ENCODE measurements around the gene ALLC. TPM values are rescaled to one million over a fixed set of nuclear protein-coding genes. Genes with fewer than 3 reads are reported as not detected.

ALLC gene
- polyA plus RNA-seq, 1 of the 3 experiments (the other 2 are of a cell fraction): not detected

DNA sequence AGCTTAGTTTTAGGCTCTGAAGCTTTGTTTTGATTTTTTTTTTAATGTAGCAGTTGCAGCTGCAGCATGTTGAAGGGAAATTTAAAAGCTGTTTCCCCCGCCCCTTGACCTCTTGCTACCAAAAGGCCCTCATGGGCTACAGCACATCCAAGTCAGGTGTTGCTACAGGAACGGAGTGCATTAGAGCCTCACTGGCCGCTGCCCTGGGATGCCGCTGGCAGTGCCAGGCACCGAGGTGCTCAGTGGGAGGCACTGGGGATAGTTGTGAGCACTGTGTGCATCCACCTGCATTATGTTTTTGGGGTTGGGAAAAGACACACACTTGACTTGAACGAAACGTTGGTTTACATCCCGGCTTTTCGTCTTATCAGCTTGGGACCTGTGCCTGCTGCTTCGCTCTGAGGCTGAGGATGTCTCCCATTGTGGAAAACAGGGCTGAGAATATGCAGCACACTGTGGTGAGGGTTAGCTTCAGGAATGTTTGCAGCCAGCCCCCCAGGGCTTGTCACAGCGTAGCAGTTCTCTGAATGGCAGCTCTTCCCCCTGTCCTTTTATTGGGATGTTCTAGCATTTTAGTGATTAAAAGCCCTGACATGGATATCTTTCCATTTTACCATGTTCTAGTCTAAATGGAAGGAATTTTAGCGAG, 69.5 kb downstream of the ALLC start (continued):
- TF ChIP-seq SMC3 (IDR thresholded peaks at IDR 0.05; ENCODE audit: low read depth, low read length) (no peak), RAD21 (IDR thresholded peaks at IDR 0.05; ENCODE audit: low read length) (no peak), TAF1 (IDR thresholded peaks at IDR 0.05; ENCODE audit: borderline replicate concordance, low read depth, low read length) (no peak), PBX3 (IDR thresholded peaks at IDR 0.05) (no peak)

GRCh38 chr2:3728104-3729054, 70.4 kb downstream of the ALLC start:
- ChIA-PET CTCF (interaction anchor here (0.6 to 6.2 kb wide), 50 partner anchors 10 to 1206 kb away, joined by 3 to 218 read pairs (median 5); no protein-coding TSS in a partner anchor), POLR2A (interaction anchor here (1.0 kb wide), 1 partner anchor 52 kb away, joined by 3 read pairs; no protein-coding TSS in a partner anchor)
- no peaks in the 10 kb centered on the region for H3F3A ChIP-seq (replicated peaks; ENCODE audit: insufficient read depth)
- no peaks in the 10 kb centered on the region for H3K79me2 ChIP-seq (ENCODE audit: insufficient read depth)
- H2AFZ ChIP-seq (ENCODE audit: low read depth): no peak overlapping the region
- H4K20me1 ChIP-seq (ENCODE audit: insufficient read depth): no peaks in the 10 kb centered on the region
- H3K4me2 ChIP-seq: no peak overlapping the region
- no peaks in the 10 kb centered on the region for H3K9me2 ChIP-seq
- TF ChIP-seq CTCF (IDR thresholded peaks at IDR 0.05) (peak; percentile 71), TAF1 (IDR thresholded peaks at IDR 0.05; ENCODE audit: borderline replicate concordance, low read depth, low read length) (no peak), SMC3 (IDR thresholded peaks at IDR 0.05; ENCODE audit: low read depth, low read length) (peak; percentile 32; the same call in 1 of the 2 replicates), IRF3 (IDR thresholded peaks at IDR 0.05; ENCODE audit: low read depth, low read length) (no peak), FOXJ3 (CRISPR knock-in tag; IDR thresholded peaks at IDR 0.05) (no peak), RAD21 (IDR thresholded peaks at IDR 0.05; ENCODE audit: low read length) (peak; percentile 83)
- H3K4me1 ChIP-seq (ENCODE audit: control insufficient read depth in 1 of 2, insufficient read depth in 2 of 2, low read depth in 1 of 2, low read length in 1 of 2): peaks cover 0 to 6% of the 10 kb centered on the region in 2 experiments; a peak in 1 of 4 replicates
- no peak overlapping the region for H3K9ac ChIP-seq
- no peaks in the 10 kb centered on the region for H3K36me3 ChIP-seq (replicated peaks in 1 of 2; ENCODE audit: control insufficient read depth in 1 of 2, insufficient read depth in 2 of 2, low read length in 1 of 2)
- H3K27me3 ChIP-seq (ENCODE audit: insufficient read depth): no peaks in the 10 kb centered on the region
- no peak overlapping the region for H3K27ac ChIP-seq (ENCODE audit: low read depth in 2 of 2, low read length in 1 of 2)
- 23% methylated on average over 22 of the region's 22 CpGs for WGBS (ENCODE audit: low lambda C conversion rate)
- H3K9me3 ChIP-seq: no peaks in the 10 kb centered on the region
- peak overlapping the region in 1 of 2 experiments; percentile 2; a peak in 1 of 4 replicates for H3K4me3 ChIP-seq (ENCODE audit: low read depth in 2 of 2, low read length in 1 of 2)
- DNase-seq: peak; percentile 77
